ENCODE data around the gene ARHGAP19.

DNA sequence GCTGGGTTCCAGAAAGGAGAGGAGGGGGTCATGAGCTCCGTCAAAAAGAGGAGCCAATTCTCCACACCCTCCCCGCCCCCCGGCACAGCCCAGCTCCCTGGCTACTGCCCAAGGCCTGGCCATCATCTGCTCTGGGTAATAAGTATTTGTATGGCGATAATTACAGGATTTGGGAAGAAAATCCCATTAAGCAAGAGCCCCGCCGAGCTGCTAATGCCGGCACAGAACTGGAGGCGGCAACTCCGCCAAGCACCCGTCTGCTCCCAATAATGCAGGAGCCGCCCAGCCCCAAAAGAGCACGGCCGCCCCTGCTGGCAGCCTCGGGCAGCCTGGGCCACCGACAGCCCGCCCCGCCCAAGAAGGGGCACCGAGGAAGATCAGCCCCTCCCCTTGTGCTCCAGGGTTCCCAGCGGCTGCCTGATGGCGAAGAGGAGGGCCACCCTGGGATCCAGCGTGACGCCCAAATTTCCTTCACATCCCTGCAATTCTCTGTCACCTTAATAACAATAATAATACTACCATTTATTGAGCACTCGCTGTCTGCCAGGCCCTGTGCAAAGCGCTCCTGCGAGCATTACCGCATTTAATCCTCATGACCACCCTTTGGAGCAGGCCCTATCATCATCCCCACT lies 112.6 kb downstream of the ARHGAP19 start:
- TF ChIP-seq, protein P1, sequence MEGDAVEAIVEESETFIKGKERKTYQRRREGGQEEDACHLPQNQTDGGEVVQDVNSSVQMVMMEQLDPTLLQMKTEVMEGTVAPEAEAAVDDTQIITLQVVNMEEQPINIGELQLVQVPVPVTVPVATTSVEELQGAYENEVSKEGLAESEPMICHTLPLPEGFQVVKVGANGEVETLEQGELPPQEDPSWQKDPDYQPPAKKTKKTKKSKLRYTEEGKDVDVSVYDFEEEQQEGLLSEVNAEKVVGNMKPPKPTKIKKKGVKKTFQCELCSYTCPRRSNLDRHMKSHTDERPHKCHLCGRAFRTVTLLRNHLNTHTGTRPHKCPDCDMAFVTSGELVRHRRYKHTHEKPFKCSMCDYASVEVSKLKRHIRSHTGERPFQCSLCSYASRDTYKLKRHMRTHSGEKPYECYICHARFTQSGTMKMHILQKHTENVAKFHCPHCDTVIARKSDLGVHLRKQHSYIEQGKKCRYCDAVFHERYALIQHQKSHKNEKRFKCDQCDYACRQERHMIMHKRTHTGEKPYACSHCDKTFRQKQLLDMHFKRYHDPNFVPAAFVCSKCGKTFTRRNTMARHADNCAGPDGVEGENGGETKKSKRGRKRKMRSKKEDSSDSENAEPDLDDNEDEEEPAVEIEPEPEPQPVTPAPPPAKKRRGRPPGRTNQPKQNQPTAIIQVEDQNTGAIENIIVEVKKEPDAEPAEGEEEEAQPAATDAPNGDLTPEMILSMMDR (conservative IDR thresholded peaks at IDR 0.05 in 1 of 2, IDR thresholded peaks at IDR 0.05 in 1 of 2; ENCODE audit: low read depth in 1 of 2, low read length in 2 of 2), result no peak
- no peak for TF ChIP-seq EZH2 (IDR thresholded peaks at IDR 0.05; ENCODE audit: low read length, missing control alignments)
